IPS-15b (cell line): Measurements from ENCODE around the gene USP32.
"Not testable (repeated sequence)": the region's sequence is repeated elsewhere in the genome, so short reads cannot be mapped to it uniquely, and the experiment has no call there.

Experiments
- H3K27me3 ChIP-seq: one replicate; pipeline ENCODE4 v1.6.1; 2013; ENCODE audit warnings: low read length; ENCODE audit not compliant: control insufficient read depth, insufficient read depth
- H3K36me3 ChIP-seq: one replicate; pipeline ENCODE4 v1.6.1; 2013; ENCODE audit warnings: low read length; ENCODE audit not compliant: control insufficient read depth, insufficient read depth
- H3K4me1 ChIP-seq: one replicate; pipeline ENCODE4 v1.6.1; 2013; ENCODE audit warnings: mild to moderate bottlenecking, low read length; ENCODE audit not compliant: control insufficient read depth, insufficient read depth
- H3K4me3 ChIP-seq: one replicate; pipeline ENCODE4 v1.5.1; 2013; ENCODE audit warnings: low read depth, low read length
- H3K9ac ChIP-seq: one replicate; pipeline ENCODE4 v1.6.1; 2013; ENCODE audit warnings: low read depth, mild to moderate bottlenecking, low read length
- H3K9me3 ChIP-seq: one replicate; pipeline ENCODE4 v1.6.1; 2013; ENCODE audit warnings: mild to moderate bottlenecking, low read length; ENCODE audit not compliant: control insufficient read depth, insufficient read depth

Gene USP32

DNA sequence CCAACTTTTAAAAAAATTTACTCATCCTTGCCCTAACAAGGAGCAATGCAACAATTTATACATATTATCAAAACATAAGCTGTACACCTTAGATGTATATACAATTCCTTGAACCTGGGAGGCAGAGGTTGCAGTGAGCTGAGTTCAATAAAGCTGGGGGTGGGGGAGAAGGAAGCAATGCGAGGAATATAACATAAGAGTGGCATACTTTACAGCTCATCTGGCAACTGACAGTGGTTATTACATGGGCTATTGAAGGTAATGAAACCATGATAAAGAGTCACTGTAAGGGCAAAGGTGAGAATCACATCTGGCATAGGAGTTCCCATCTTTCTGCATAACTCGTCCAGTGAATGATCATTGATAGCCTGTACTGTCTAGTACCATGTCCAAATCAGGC, 198.5 kb downstream of the USP32 start:
- Histone ChIP-seq H3K4me1 (no peaks in the 10 kb centered on the region), H3K9me3 (no peaks in the 10 kb centered on the region), H3K9ac (no peak overlapping the region), H3K36me3 (peaks cover 32% of the 10 kb centered on the region), H3K4me3 (no peak overlapping the region), H3K27me3 (no peaks in the 10 kb centered on the region)

DNA sequence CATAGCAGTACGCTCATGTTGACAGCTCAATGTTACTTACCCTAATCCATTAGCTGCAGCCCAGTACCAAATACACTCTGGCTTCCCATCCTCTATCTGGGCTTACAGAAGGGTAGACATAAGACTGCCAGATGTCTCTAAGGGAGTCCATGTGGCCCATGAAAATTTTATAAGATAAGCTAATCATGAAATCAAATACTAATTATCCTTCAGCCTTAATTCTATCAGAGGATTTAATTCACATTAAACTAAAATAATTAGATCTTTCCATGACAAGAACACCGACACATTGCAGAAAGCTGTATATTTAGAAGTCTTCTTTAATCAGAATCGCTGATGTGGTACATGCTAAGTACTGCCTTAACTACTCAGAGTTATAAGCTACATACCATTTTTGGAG, 198.9 kb downstream of the USP32 start:
- H3K4me1 ChIP-seq, H3K4me3 ChIP-seq, H3K9me3 ChIP-seq, H3K27me3 ChIP-seq, H3K9ac ChIP-seq: not testable (repeated sequence)
- H3K36me3 ChIP-seq: peaks cover 32% of the 10 kb centered on the region

DNA sequence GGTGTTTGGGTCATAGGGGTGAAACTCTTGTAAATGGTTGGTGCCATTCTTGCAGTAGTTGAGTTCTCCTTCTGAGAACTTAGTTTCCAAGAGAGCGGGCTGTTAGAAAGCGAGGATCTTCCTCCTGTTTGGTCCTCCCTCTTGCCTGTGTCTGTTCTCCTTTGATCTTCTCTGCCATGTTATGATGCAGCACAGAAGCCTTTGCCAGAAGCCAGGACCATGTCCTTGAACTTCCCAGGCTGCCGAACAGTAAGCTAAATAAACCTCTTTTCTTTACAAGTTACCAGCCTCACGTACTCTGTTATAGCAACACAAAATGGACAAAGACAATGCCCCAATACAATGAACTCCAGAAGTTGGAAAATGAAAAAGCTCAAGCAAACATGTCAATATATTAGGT, 201.9 kb downstream of the USP32 start:
- H3K36me3 ChIP-seq: peaks cover 28% of the 10 kb centered on the region
- not testable (repeated sequence) for H3K4me1 ChIP-seq, H3K27me3 ChIP-seq, H3K4me3 ChIP-seq, H3K9me3 ChIP-seq, H3K9ac ChIP-seq

DNA sequence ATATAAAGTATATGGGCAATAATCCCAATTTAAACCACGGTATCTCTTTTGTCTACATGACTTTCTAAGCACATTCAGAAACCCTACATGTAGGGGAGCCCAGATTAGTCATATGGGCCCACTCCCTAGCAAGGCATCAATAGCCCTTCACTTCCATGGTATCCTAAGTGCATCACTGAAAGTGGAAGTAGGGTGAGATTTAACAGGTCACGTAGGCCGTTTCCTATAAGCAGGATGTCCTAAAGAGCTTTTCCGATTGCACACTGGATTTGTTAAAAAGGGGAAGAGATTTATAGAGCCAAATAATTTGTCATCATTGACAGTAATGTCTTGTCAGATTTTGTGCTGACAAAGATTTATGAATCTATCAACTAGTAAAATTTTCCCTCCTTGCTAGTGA, 203.2 kb downstream of the USP32 start:
- H3K9me3 ChIP-seq: no peaks in the 10 kb centered on the region
- no peaks in the 10 kb centered on the region for H3K4me1 ChIP-seq
- H3K9ac ChIP-seq: no peak overlapping the region
- H3K36me3 ChIP-seq: peaks cover 28% of the 10 kb centered on the region
- no peaks in the 10 kb centered on the region for H3K27me3 ChIP-seq
- H3K4me3 ChIP-seq: no peak overlapping the region

DNA sequence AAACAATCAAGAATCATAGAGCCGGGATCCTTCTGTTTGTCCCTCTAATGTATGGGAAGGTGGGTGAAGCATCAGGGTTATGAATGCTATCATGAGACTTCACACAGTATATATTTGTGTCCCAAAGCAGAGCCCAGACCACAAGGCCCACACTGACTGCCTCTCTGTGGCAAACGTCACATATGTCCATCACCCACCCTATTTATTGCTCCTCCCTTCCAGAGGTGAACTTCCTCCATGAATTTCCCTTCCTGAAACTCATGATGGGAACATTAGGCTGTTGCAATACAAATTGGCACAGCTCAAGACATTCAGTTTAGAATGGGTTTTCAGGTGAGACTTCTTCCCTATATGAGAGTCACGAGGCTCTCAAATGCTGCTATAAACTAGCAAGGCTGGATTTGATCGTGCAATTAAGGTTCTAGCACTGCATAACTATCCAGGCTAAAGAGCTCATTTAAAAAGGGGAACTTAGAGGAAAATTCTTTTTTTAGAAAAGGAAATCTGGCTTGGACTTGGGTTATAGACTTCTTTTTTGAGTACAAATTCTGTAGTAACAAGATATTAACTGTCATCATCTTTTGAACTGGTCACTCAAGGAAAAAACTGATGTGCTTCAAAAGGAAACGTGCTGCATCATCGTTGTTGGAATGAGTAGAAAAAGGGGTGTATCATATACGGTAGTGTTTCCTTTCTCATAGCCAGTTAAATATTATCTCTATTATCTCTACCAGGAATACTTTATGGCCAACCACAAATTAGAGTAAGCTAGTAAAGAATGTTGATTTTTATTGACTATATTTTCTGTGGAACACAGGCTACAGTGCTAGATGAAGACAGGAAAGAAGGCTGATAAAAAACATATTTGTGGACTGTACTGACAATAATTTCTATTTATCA, 204.8 kb downstream of the USP32 start:
- H3K36me3 ChIP-seq: peaks cover 23% of the 10 kb centered on the region
- H3K4me3 ChIP-seq, H3K9me3 ChIP-seq, H3K4me1 ChIP-seq, H3K27me3 ChIP-seq, H3K9ac ChIP-seq: not testable (repeated sequence)

DNA sequence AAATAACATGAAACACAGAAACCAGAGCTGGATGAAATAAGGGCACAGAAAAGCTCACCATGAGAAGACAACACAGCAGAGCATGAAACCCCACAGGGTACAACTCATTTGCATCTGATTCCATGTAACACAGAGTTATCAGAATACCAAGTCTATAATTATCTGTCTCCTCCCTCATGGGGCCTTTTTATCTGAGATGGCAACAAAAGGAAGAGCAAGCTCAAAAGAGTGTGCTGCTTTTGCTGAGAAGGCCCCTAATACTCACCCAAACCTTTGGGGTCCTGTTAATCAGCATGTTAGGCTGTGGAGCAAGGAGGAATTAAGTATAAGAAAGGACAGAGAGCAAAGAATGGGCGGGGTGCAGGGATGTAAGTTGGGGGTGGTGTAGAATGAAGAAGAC, 205.6 kb downstream of the USP32 start:
- H3K9ac ChIP-seq, H3K27me3 ChIP-seq, H3K4me1 ChIP-seq, H3K9me3 ChIP-seq, H3K4me3 ChIP-seq: not testable (repeated sequence)
- H3K36me3 ChIP-seq: peaks cover 23% of the 10 kb centered on the region

DNA sequence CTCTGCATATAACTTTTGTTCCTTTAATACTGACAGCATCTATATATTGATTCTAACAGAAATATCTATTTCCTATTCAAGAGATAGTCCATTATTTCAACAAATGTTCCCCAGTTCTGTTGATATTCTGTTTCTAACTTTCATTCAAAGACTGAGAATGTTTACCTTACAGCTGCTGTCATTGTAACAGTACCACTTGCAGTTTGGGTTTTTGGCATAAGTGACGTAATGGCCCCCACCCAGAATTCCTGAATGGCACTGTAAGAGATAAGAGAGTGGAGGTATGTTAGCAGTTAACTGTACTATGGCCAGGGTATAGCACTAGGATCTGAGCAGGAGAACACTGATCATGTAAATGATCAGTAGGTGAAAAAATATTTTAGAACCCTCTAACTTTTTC, 211.6 kb downstream of the USP32 start:
- H3K4me1 ChIP-seq, H3K4me3 ChIP-seq, H3K36me3 ChIP-seq, H3K9ac ChIP-seq, H3K27me3 ChIP-seq, H3K9me3 ChIP-seq: not testable (repeated sequence)

DNA sequence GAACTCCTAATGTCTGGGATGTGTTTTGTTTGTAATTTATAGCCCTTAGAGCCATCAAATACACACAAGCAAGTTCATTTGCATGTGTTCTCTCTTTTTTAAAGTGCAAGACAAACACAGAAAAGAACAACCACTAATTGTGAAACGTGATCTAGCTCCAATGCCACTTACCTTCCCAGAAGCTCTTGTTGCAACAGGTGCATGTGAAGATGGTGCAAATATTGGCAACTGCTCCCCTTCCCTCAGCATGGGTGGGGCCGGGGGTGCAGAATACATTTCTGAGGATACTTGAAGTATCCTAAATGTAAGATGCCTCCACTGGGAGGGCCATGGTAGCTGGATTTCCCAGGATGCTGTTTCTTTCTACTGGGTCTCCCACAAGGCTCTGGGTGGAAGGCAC, 213.8 kb downstream of the USP32 start:
- not testable (repeated sequence) for H3K4me3 ChIP-seq, H3K9me3 ChIP-seq, H3K36me3 ChIP-seq, H3K9ac ChIP-seq, H3K27me3 ChIP-seq, H3K4me1 ChIP-seq

DNA sequence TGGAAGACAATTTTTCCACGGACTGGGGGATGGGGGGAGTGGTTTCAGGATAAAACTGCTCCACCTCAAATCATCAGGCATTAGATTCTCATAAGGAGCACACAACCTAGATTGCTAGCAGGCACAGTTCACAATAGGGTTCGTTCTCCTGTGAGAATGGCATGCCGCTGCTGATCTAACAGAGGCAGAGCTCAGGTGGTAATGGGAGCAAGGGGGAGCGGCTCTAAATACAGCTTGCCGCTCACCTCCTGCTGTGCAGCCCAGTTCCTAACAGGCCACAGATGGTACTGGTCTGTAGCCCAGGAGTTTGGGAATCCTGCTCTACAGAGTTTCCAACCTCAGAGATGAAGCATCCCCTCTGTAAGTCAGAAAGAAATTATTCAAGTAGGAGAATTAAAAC, 215.2 kb downstream of the USP32 start:
- not testable (repeated sequence) for H3K27me3 ChIP-seq, H3K4me1 ChIP-seq, H3K36me3 ChIP-seq, H3K4me3 ChIP-seq, H3K9me3 ChIP-seq, H3K9ac ChIP-seq

DNA sequence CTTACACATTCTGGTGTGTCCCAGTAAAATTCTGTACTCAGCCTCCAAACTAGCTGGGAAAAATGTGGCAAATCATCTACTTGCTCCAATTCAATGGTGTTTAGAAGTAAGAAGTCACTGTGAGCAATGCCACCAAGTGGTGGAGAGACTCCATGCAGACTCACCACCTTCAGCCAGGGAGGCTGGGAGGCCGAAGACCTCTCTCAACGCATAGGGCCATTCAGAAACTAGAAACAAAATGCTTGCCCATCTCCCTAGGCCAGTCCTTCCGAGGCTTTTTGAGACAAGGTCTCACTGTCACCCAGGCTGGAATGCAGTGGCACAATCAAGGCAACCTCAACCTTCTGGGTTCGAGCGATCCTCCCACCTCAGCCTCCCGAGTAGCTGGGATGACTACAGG, 217.2 kb downstream of the USP32 start:
- H3K27me3 ChIP-seq, H3K9me3 ChIP-seq, H3K9ac ChIP-seq, H3K36me3 ChIP-seq, H3K4me3 ChIP-seq, H3K4me1 ChIP-seq: not testable (repeated sequence)

DNA sequence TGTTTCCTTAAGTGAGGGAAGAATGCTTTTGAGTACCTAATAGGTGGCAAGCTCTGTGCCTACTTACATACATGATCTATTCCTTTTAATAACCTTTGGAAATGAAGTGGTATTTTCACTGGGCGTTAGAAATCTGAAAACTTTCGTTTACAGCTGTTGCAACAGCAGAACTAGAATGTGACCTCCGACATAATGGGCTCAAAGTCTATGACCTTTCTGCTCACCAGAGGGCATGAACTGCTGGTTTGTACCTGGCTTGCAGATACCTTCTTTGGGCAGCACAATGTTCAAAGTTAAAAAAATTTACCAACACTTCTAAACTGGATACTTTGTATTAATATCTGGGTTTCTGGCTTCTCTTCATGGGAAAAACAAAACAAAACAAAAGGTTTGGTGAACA, 217.9 kb downstream of the USP32 start:
- Histone ChIP-seq H3K27me3 (no peaks in the 10 kb centered on the region), H3K9ac (no peak overlapping the region), H3K9me3 (no peaks in the 10 kb centered on the region), H3K4me3 (no peak overlapping the region), H3K36me3 (no peaks in the 10 kb centered on the region), H3K4me1 (peaks cover 5% of the 10 kb centered on the region)

DNA sequence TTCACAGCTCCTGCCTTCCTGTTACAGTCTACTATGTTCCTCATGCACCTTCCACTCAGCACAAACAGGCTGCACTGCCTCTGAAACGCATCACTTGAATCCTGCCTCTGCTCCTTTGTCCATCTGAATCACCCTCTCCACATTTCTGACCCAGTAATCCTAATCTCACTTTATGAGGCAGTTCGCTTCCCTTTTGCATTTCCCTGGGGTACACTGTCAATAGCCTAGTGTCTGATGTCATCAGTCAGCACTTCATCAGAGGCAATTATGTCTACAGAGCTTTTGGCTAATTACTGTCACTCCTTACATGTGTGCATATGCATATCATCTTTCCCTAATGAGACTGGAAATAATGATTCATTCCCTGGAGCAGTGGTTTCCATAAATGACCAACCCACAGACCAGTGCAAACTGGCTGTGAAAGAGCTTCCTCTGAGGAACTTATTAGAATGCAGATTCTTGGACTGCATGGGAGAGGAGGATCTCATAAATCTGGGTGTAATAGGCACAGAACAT, 218.6 kb downstream of the USP32 start:
- no peak overlapping the region for H3K9ac ChIP-seq
- no peaks in the 10 kb centered on the region for H3K9me3 ChIP-seq
- H3K27me3 ChIP-seq: no peaks in the 10 kb centered on the region
- H3K4me1 ChIP-seq: peaks cover 5% of the 10 kb centered on the region
- no peaks in the 10 kb centered on the region for H3K36me3 ChIP-seq
- H3K4me3 ChIP-seq: no peak overlapping the region
